SK-N-SH (cell line): ENCODE data around the gene TMEM106C. TPM values are rescaled to one million over a fixed set of nuclear protein-coding genes. Genes with fewer than 3 reads are reported as not detected.

Experiments
- CTCF ChIA-PET: fragments of 300-600, 350-600 bp; formaldehyde crosslinking; extraction: SDS; loops from one replicate; lab custom pipeline; 2021; lab: Yijun Ruan, JAX
- POLR2A ChIA-PET: fragments of 350-600 bp; sonication (Branson Sonifier 250); formaldehyde crosslinking; extraction: SDS; loops from one replicate; lab custom pipeline; 2020; ENCODE audit warnings: antibody characterized with exemption, inconsistent platforms; lab: Yijun Ruan, JAX
- DNase-seq: peaks from one replicate; pipeline ENCODE4 v3.0.0; 2012
- H2AFZ ChIP-seq: fragments of 200-600 bp; sonication (generic); 2 replicates; pipeline ENCODE4 v1.8.1; 2016; ENCODE audit warnings: antibody characterized with exemption, mild to moderate bottlenecking, low read depth
- H3F3A ChIP-seq: fragments of 200-600 bp; sonication (generic); replicated peaks from 2 replicates; pipeline ENCODE3; 2016; ENCODE audit warnings: antibody characterized with exemption, mild to moderate bottlenecking; ENCODE audit not compliant: insufficient read depth
- H3K27ac ChIP-seq, 2 experiments: fragments of 200-500 bp in 1 of 2; fragments of 200-600 bp in 1 of 2; sonication (Bioruptor generic) in 1 of 2; sonication (generic), shearing (Covaris generic) in 1 of 2; 2 replicates each; pipeline versions ENCODE4 v1.5.1 to v1.6.1; 2014 to 2016; ENCODE audit warnings: low read depth in 2 of 2, inconsistent platforms in 1 of 2, low read length in 1 of 2, mild to moderate bottlenecking in 1 of 2, mixed read lengths in 1 of 2
- H3K27me3 ChIP-seq: fragments of 200-600 bp; sonication (generic), shearing (Covaris generic); 2 replicates; pipeline ENCODE4 v1.6.1; 2016; ENCODE audit warnings: mixed run types; ENCODE audit not compliant: insufficient read depth
- H3K36me3 ChIP-seq, 2 experiments: fragments of 200-500 bp in 1 of 2; fragments of 200-600 bp in 1 of 2; sonication (Bioruptor generic) in 1 of 2; sonication (generic) in 1 of 2; replicated peaks in 1 of 2; 2 replicates each; pipeline versions ENCODE3 to v1.5.1; 2014 to 2016; ENCODE audit warnings: low read length in 1 of 2, mild to moderate bottlenecking in 1 of 2; ENCODE audit not compliant: insufficient read depth in 2 of 2, control insufficient read depth in 1 of 2
- H3K4me1 ChIP-seq, 2 experiments: fragments of 200-500 bp in 1 of 2; fragments of 200-600 bp in 1 of 2; sonication (Bioruptor generic) in 1 of 2; sonication (generic), shearing (Covaris generic) in 1 of 2; 2 replicates each; pipeline versions ENCODE4 v1.5.1 to v1.6.1; 2014 to 2016; ENCODE audit warnings: low read depth in 1 of 2, low read length in 1 of 2, mixed run types in 1 of 2; ENCODE audit not compliant: insufficient read depth in 2 of 2, control insufficient read depth in 1 of 2
- H3K4me2 ChIP-seq: fragments of 200-600 bp; sonication (generic), shearing (Covaris generic); 2 replicates; pipeline ENCODE4 v1.6.1; 2017; ENCODE audit warnings: mixed run types
- H3K4me3 ChIP-seq, 2 experiments: fragments of 200-500 bp in 1 of 2; fragments of 200-600 bp in 1 of 2; sonication (Bioruptor generic) in 1 of 2; sonication (generic), shearing (Covaris generic) in 1 of 2; 2 replicates each; pipeline versions ENCODE4 v1.5.1 to v1.8.1; 2014 to 2016; ENCODE audit warnings: low read depth in 2 of 2, inconsistent platforms in 1 of 2, low read length in 1 of 2, mild to moderate bottlenecking in 1 of 2, mixed read lengths in 1 of 2, moderate library complexity in 1 of 2
- H3K79me2 ChIP-seq: fragments of 200-600 bp; sonication (generic); 2 replicates; pipeline ENCODE4 v1.8.1; 2017; ENCODE audit warnings: mild to moderate bottlenecking; ENCODE audit not compliant: insufficient read depth
- H3K9ac ChIP-seq: fragments of 200-600 bp; sonication (generic); 2 replicates; pipeline ENCODE4 v1.6.1; 2017; ENCODE audit warnings: mixed run types
- H3K9me2 ChIP-seq: fragments of 200-600 bp; sonication (generic); 2 replicates; pipeline ENCODE4 v1.6.1; 2017; ENCODE audit warnings: mixed run types
- H3K9me3 ChIP-seq: fragments of 200-600 bp; sonication (generic); 2 replicates; pipeline ENCODE4 v1.6.1; 2017; ENCODE audit warnings: mixed run types, mild to moderate bottlenecking, moderate library complexity
- H4K20me1 ChIP-seq: fragments of 200-600 bp; sonication (generic); 2 replicates; pipeline ENCODE4 v1.6.1; 2017; ENCODE audit warnings: mild to moderate bottlenecking, mixed run types; ENCODE audit not compliant: insufficient read depth
- CHD2 ChIP-seq: fragments of 150-350 bp; IDR thresholded peaks from 2 replicates; pipeline ENCODE4 v1.6.1; 2018; ENCODE audit warnings: low read length; ENCODE audit not compliant: partially characterized antibody
- ELF1 ChIP-seq: IDR thresholded peaks from 2 replicates; pipeline ENCODE4 v1.4.0; 2012
- FOSL2 ChIP-seq: IDR thresholded peaks from 2 replicates; pipeline ENCODE4 v1.4.0; 2012; ENCODE audit warnings: low read depth, mild to moderate bottlenecking, moderate library complexity, borderline replicate concordance
- FOXJ3 ChIP-seq: sonication (generic); formaldehyde crosslinking; IDR thresholded peaks from 2 replicates; pipeline ENCODE4 v1.5.1; 2020; ENCODE audit warnings: mild to moderate bottlenecking, missing genetic modification reagents
- GABPA ChIP-seq: IDR thresholded peaks from 2 replicates; pipeline ENCODE4 v1.4.0; 2012; ENCODE audit warnings: low read depth, mild to moderate bottlenecking
- MXI1 ChIP-seq: IDR thresholded peaks from 2 replicates; pipeline ENCODE4 v1.6.1; 2012; ENCODE audit warnings: mild to moderate bottlenecking, low read depth, low read length, improper control_type of control experiment
- NFIC ChIP-seq: IDR thresholded peaks from 2 replicates; pipeline ENCODE4 v1.4.0; 2012; ENCODE audit warnings: borderline replicate concordance
- NRF1 ChIP-seq: IDR thresholded peaks from 2 replicates; pipeline ENCODE4 v1.6.1; 2012; ENCODE audit warnings: low read depth, mild to moderate bottlenecking, low read length
- POLR2AphosphoS5 ChIP-seq: IDR thresholded peaks from 2 replicates; pipeline ENCODE4 v1.6.1; 2012; ENCODE audit warnings: low read depth, low read length
- RCOR1 ChIP-seq: fragments of 150-350 bp; IDR thresholded peaks from 2 replicates; pipeline ENCODE4 v1.6.1; 2017; ENCODE audit warnings: antibody characterized with exemption, low read length
- RXRA ChIP-seq: IDR thresholded peaks from 2 replicates; pipeline ENCODE4 v1.4.0; 2012; ENCODE audit warnings: low read depth, mild to moderate bottlenecking, borderline replicate concordance
- SIN3A ChIP-seq: IDR thresholded peaks from 2 replicates; pipeline ENCODE4 v1.6.1; 2012; ENCODE audit warnings: low read depth, mild to moderate bottlenecking, low read length, moderate library complexity, borderline replicate concordance
- TAF1 ChIP-seq: IDR thresholded peaks from 2 replicates; pipeline ENCODE4 v1.6.1; 2012; ENCODE audit warnings: low read depth, mild to moderate bottlenecking, low read length, moderate library complexity, borderline replicate concordance
- YY1 ChIP-seq: IDR thresholded peaks from 2 replicates; pipeline ENCODE4 v1.4.0; 2012; ENCODE audit warnings: low read depth, mild to moderate bottlenecking
- WGBS: methylation state at CpG from one replicate; pipeline ENCODE4 v1.1.6; 2017; ENCODE audit warnings: low lambda C conversion rate; 5-methylcytosine and 5-hydroxymethylcytosine counted together
- polyA plus RNA-seq, 3 experiments: library from polyadenylated mRNA; depleted of rRNA; stranded (reverse); fragments of >200 nt; gene quantifications; 2 replicates each; pipeline ENCODE4 v1.2.3, GENCODE V29; 2012
- TF ChIP-seq, protein P1 (sequence below): IDR thresholded peaks from 2 replicates; pipeline ENCODE4 v1.4.0; 2012; ENCODE audit warnings: low read depth
- TF ChIP-seq, protein P2 (sequence below): IDR thresholded peaks from 2 replicates; pipeline ENCODE4 v1.4.0; 2012; ENCODE audit warnings: low read depth, borderline replicate concordance
- TF ChIP-seq, protein P3 (sequence below): IDR thresholded peaks from 2 replicates; pipeline ENCODE4; 2012
- TF ChIP-seq, protein P4 (sequence below): fragments of 200-600 bp; sonication (generic); IDR thresholded peaks from 2 replicates; pipeline ENCODE4 v1.6.1; 2017; ENCODE audit warnings: antibody characterized with exemption, mild to moderate bottlenecking, moderate library complexity
- TF ChIP-seq, protein P5 (sequence below): IDR thresholded peaks from 2 replicates; pipeline ENCODE4 v1.6.1; 2012; ENCODE audit warnings: mild to moderate bottlenecking, low read depth, low read length, moderate library complexity

TMEM106C gene
- polyA plus RNA-seq, 1 of the 3 experiments (the other 2 are of a cell fraction), result 133 TPM

DNA sequence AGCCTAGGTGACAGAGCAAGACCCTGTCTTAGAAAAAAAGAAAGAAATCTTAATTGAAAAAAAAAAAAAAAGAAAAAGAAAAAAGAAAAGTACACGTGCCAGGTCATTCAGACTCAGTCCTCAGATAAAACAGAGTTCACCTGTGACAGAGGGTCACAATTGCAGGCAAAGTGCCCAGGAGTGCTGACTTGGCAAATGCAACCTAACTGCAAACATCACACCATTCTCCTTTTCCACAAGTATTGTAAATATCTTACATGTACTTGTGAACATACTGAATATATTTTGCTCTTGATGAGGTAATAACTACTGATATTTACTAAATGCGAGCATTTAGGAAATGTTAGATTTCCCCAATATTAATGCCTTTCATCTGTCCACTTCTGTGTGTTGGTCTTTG lies 49.9 kb downstream of the TMEM106C start (continued):
- TF ChIP-seq, protein P1, sequence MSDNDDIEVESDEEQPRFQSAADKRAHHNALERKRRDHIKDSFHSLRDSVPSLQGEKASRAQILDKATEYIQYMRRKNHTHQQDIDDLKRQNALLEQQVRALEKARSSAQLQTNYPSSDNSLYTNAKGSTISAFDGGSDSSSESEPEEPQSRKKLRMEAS, result no peak
- TF ChIP-seq CHD2, result no peak

DNA sequence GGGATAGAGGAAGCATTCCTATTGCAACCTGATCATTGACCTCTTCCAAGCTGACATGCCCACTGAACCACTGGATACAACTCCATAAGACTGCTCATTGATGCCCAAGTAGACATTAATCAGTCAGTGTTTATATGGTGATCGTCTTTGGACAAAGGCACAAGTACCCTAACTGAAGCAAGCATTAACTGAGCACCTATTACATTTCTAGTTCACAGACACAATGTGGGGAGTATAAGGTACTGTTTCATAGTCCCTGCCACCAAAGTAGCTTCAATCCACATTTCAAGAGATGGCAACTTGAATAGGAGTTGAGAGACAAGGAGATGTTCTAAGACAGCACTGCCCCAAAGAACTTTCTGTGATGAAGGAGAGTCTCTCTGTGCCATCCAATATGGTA lies 51.7 kb downstream of the TMEM106C start:
- H3K4me2 ChIP-seq, result no peak overlapping the region
- peaks cover 44% of the 10 kb centered on the region for H3K27me3 ChIP-seq
- H2AFZ ChIP-seq, result no peak overlapping the region
- H3K4me3 ChIP-seq, result no peak overlapping the region
- ChIA-PET POLR2A (no interaction called here), CTCF (interaction anchor here (1.1 to 1.2 kb wide), 2 partner anchors 14 to 23 kb away, joined by 3 to 4 read pairs; no protein-coding TSS in a partner anchor)
- TF ChIP-seq FOXJ3 (CRISPR knock-in tag) (no peak), YY1 (no peak), SIN3A (no peak), RXRA (no peak)
- TF ChIP-seq, protein P2, sequence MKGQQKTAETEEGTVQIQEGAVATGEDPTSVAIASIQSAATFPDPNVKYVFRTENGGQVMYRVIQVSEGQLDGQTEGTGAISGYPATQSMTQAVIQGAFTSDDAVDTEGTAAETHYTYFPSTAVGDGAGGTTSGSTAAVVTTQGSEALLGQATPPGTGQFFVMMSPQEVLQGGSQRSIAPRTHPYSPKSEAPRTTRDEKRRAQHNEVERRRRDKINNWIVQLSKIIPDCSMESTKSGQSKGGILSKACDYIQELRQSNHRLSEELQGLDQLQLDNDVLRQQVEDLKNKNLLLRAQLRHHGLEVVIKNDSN, result no peak
- no peaks in the 10 kb centered on the region for H3F3A ChIP-seq
- no peak overlapping the region for H3K9ac ChIP-seq
- H3K9me2 ChIP-seq, result no peaks in the 10 kb centered on the region
- DNase-seq, result no peak
- no peaks in the 10 kb centered on the region for H3K4me1 ChIP-seq
- 0% methylated on average over 1 of the region's 1 CpG for WGBS
- no peaks in the 10 kb centered on the region for H3K9me3 ChIP-seq
- no peaks in the 10 kb centered on the region for H3K36me3 ChIP-seq
- no peaks in the 10 kb centered on the region for H4K20me1 ChIP-seq
- no peak overlapping the region for H3K27ac ChIP-seq
- H3K79me2 ChIP-seq, result no peaks in the 10 kb centered on the region

DNA sequence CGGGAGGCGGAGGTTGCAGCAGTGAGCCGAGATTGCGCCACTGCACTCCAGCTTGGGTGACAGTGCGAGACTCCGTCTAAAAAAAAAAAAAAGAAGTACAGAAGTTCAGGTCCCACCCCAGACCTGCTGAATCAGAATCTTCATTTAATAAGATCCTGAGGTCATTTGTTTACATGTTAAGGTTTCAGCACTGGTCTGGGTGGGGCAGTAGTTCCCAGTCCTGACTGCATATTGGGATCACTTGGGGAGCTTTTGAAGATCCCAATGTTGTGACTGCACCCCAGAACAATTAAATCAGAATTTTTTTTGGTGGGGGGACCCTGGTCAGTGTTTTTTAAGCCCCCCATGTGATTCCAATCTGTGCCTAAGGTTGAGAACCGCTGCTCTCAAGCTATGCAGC lies 52.6 kb downstream of the TMEM106C start:
- ChIA-PET POLR2A (no interaction called here), CTCF (interaction anchor here (1.4 kb wide), 1 partner anchor 52 kb away, joined by 3 read pairs; the partner anchor contains the start of gene TMEM106C)
- WGBS, result 74% methylated on average over 7 of the region's 7 CpGs
- H4K20me1 ChIP-seq, result no peaks in the 10 kb centered on the region
- no peak overlapping the region for H2AFZ ChIP-seq
- no peaks in the 10 kb centered on the region for H3K9me3 ChIP-seq
- no peaks in the 10 kb centered on the region for H3K4me1 ChIP-seq
- H3K27me3 ChIP-seq, result peaks cover 45% of the 10 kb centered on the region
- no peak overlapping the region for H3K9ac ChIP-seq
- no peaks in the 10 kb centered on the region for H3K9me2 ChIP-seq
- H3K36me3 ChIP-seq, result no peaks in the 10 kb centered on the region
- no peak overlapping the region for H3K4me3 ChIP-seq
- H3K27ac ChIP-seq, result no peak overlapping the region
- H3F3A ChIP-seq, result no peaks in the 10 kb centered on the region
- H3K79me2 ChIP-seq, result no peaks in the 10 kb centered on the region
- no peak overlapping the region for H3K4me2 ChIP-seq
- no peak for DNase-seq
- TF ChIP-seq FOXJ3 (CRISPR knock-in tag), result no peak
- TF ChIP-seq RCOR1, result no peak
- TF ChIP-seq MXI1, result no peak
- no peak for TF ChIP-seq ELF1
- no peak for TF ChIP-seq RXRA
- no peak for TF ChIP-seq GABPA
- no peak for TF ChIP-seq NRF1
- no peak for TF ChIP-seq FOSL2
- TF ChIP-seq, protein P3, sequence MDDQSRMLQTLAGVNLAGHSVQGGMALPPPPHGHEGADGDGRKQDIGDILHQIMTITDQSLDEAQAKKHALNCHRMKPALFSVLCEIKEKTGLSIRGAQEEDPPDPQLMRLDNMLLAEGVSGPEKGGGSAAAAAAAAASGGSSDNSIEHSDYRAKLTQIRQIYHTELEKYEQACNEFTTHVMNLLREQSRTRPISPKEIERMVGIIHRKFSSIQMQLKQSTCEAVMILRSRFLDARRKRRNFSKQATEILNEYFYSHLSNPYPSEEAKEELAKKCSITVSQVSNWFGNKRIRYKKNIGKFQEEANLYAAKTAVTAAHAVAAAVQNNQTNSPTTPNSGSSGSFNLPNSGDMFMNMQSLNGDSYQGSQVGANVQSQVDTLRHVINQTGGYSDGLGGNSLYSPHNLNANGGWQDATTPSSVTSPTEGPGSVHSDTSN, result no peak
- TF ChIP-seq NFIC, result no peak
- TF ChIP-seq, protein P4, sequence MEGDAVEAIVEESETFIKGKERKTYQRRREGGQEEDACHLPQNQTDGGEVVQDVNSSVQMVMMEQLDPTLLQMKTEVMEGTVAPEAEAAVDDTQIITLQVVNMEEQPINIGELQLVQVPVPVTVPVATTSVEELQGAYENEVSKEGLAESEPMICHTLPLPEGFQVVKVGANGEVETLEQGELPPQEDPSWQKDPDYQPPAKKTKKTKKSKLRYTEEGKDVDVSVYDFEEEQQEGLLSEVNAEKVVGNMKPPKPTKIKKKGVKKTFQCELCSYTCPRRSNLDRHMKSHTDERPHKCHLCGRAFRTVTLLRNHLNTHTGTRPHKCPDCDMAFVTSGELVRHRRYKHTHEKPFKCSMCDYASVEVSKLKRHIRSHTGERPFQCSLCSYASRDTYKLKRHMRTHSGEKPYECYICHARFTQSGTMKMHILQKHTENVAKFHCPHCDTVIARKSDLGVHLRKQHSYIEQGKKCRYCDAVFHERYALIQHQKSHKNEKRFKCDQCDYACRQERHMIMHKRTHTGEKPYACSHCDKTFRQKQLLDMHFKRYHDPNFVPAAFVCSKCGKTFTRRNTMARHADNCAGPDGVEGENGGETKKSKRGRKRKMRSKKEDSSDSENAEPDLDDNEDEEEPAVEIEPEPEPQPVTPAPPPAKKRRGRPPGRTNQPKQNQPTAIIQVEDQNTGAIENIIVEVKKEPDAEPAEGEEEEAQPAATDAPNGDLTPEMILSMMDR, result no peak
- TF ChIP-seq, protein P5, sequence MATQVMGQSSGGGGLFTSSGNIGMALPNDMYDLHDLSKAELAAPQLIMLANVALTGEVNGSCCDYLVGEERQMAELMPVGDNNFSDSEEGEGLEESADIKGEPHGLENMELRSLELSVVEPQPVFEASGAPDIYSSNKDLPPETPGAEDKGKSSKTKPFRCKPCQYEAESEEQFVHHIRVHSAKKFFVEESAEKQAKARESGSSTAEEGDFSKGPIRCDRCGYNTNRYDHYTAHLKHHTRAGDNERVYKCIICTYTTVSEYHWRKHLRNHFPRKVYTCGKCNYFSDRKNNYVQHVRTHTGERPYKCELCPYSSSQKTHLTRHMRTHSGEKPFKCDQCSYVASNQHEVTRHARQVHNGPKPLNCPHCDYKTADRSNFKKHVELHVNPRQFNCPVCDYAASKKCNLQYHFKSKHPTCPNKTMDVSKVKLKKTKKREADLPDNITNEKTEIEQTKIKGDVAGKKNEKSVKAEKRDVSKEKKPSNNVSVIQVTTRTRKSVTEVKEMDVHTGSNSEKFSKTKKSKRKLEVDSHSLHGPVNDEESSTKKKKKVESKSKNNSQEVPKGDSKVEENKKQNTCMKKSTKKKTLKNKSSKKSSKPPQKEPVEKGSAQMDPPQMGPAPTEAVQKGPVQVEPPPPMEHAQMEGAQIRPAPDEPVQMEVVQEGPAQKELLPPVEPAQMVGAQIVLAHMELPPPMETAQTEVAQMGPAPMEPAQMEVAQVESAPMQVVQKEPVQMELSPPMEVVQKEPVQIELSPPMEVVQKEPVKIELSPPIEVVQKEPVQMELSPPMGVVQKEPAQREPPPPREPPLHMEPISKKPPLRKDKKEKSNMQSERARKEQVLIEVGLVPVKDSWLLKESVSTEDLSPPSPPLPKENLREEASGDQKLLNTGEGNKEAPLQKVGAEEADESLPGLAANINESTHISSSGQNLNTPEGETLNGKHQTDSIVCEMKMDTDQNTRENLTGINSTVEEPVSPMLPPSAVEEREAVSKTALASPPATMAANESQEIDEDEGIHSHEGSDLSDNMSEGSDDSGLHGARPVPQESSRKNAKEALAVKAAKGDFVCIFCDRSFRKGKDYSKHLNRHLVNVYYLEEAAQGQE, result no peak
- TF ChIP-seq POLR2AphosphoS5, result no peak
- TF ChIP-seq TAF1, result no peak
- TF ChIP-seq, protein P2, result no peak
